HepG2 (cell line): ENCODE data around the gene TRIM15. TPM values are rescaled to one million over a fixed set of nuclear protein-coding genes. Genes with fewer than 3 reads are reported as not detected.

ENCODE experiments used
- ADNP ChIP-seq: sonication (generic); formaldehyde crosslinking; IDR thresholded peaks from 2 replicates; pipeline ENCODE4 v1.4.0; 2020; ENCODE audit warnings: missing genetic modification reagents
- KDM5A ChIP-seq: fragments of 200-600 bp; sonication (generic); IDR thresholded peaks from 2 replicates; pipeline ENCODE4 v1.7.0; 2018; ENCODE audit warnings: antibody characterized with exemption, mild to moderate bottlenecking, low read length, borderline replicate concordance
- NFE2L2 ChIP-seq: fragments of 150-350 bp; IDR thresholded peaks from 2 replicates; pipeline ENCODE4 v1.6.1; 2014; ENCODE audit warnings: low read length
- NFYC ChIP-seq: IDR thresholded peaks from 2 replicates; pipeline ENCODE4 v1.6.1; 2016; ENCODE audit warnings: missing genetic modification reagents, missing compliant biosample characterization
- REPIN1 ChIP-seq: sonication (generic); formaldehyde crosslinking; IDR thresholded peaks from 2 replicates; pipeline ENCODE4 v1.8.0; 2022; ENCODE audit warnings: missing genetic modification reagents, low read depth, mild to moderate bottlenecking, borderline replicate concordance
- RNF2 ChIP-seq: fragments of 450-650 bp; conservative IDR thresholded peaks from 2 replicates; pipeline ENCODE4 v1.6.1; 2016; ENCODE audit warnings: low read depth
- ZNF20 ChIP-seq: sonication (generic); formaldehyde crosslinking; IDR thresholded peaks from 2 replicates; pipeline ENCODE4 v1.4.0; 2020; ENCODE audit warnings: mild to moderate bottlenecking, moderate library complexity, missing genetic modification reagents
- ZNF207 ChIP-seq: fragments of 450-650 bp; IDR thresholded peaks from 2 replicates; pipeline ENCODE4 v1.6.1; 2016; ENCODE audit warnings: antibody characterized with exemption, borderline replicate concordance
- ZNF30 ChIP-seq: sonication (generic); formaldehyde crosslinking; IDR thresholded peaks from 2 replicates; pipeline ENCODE4 v1.5.0; 2020; ENCODE audit warnings: mild to moderate bottlenecking, missing genetic modification reagents
- polyA plus RNA-seq, 8 experiments: library from polyadenylated mRNA; depleted of rRNA in 3 of 8; stranded (reverse) in 7 of 8; unstranded in 1 of 8; fragments of >200 nt; fragmentation: Illumina TruSeq in 4 of 8; extraction: Trizol in 4 of 8; gene quantifications; 2 replicates each; pipeline versions ENCODE4 v1.2.1 to v1.2.3, GENCODE V29; 2011 to 2016; ENCODE audit warnings: low read depth in 4 of 8, missing spikeins in 1 of 8, mixed read lengths in 1 of 8; ENCODE audit not compliant: insufficient read depth in 1 of 8
- total RNA-seq, 5 experiments: library from RNA; depleted of rRNA; stranded (reverse); fragments of >200 nt; fragmentation: Illumina TruSeq; extraction: Trizol; gene quantifications; 2 replicates each; pipeline ENCODE4 v1.2.3, GENCODE V29; 2016; ENCODE audit warnings: low read depth in 1 of 5
- TF ChIP-seq, protein P1 (sequence below): sonication (generic); formaldehyde crosslinking; IDR thresholded peaks from 2 replicates; pipeline ENCODE4 v1.4.0; 2020; ENCODE audit warnings: mild to moderate bottlenecking, missing genetic modification reagents
- TF ChIP-seq, protein P2 (sequence below): fragments of 450-650 bp; IDR thresholded peaks from 2 replicates; pipeline ENCODE4 v1.6.1; 2017
- TF ChIP-seq, protein P3 (sequence below): sonication (generic); formaldehyde crosslinking; IDR thresholded peaks from 2 replicates; pipeline ENCODE4 v1.4.0; 2020; ENCODE audit warnings: mild to moderate bottlenecking, missing genetic modification reagents
- TF ChIP-seq, protein P4 (sequence below): sonication (generic); formaldehyde crosslinking; IDR thresholded peaks from 2 replicates; pipeline ENCODE4 v1.4.0; 2020; ENCODE audit warnings: mild to moderate bottlenecking, missing genetic modification reagents

Gene TRIM15
- total and polyA plus RNA-seq, 2 of the 13 experiments (the other 11 are each of a cell fraction or from before 2014, with no cell fraction given) = 35.1 to 38.2 TPM

DNA sequence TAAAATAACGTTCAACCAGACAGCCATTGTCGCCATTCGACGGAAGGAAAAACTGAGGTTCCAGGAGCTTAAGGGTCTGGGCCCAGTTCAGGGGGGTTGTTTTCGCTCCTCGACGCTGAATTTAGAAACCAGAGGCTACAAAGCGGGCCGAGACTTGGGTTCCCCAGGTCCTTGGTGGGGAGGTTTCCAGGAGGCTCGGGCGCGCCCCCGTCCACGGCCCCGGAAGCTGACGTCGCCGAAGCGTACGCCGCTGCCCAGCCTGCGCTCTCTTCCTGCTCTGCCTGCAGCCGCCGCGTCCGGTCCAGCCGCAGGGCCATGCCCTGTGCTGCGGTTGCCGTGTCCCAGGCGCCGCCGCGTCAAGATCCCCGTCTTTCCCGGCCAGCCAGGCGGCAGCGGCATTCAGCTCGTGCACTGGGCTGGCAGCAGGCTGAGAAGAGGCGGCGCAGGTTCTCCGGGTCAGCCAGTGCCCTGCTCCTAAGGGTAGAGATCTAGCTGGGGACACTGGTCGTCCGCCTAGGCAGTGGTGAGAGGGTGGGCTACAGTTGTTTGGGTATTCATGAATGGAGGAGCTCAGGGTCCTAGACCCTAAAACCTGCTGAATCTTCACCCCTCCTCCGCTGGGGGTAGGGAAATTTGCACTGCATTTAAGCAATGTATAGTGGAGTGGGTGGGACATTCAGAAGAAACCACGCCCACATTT, 50.8 kb downstream of the TRIM15 start (continued):
- TF ChIP-seq, protein P1, sequence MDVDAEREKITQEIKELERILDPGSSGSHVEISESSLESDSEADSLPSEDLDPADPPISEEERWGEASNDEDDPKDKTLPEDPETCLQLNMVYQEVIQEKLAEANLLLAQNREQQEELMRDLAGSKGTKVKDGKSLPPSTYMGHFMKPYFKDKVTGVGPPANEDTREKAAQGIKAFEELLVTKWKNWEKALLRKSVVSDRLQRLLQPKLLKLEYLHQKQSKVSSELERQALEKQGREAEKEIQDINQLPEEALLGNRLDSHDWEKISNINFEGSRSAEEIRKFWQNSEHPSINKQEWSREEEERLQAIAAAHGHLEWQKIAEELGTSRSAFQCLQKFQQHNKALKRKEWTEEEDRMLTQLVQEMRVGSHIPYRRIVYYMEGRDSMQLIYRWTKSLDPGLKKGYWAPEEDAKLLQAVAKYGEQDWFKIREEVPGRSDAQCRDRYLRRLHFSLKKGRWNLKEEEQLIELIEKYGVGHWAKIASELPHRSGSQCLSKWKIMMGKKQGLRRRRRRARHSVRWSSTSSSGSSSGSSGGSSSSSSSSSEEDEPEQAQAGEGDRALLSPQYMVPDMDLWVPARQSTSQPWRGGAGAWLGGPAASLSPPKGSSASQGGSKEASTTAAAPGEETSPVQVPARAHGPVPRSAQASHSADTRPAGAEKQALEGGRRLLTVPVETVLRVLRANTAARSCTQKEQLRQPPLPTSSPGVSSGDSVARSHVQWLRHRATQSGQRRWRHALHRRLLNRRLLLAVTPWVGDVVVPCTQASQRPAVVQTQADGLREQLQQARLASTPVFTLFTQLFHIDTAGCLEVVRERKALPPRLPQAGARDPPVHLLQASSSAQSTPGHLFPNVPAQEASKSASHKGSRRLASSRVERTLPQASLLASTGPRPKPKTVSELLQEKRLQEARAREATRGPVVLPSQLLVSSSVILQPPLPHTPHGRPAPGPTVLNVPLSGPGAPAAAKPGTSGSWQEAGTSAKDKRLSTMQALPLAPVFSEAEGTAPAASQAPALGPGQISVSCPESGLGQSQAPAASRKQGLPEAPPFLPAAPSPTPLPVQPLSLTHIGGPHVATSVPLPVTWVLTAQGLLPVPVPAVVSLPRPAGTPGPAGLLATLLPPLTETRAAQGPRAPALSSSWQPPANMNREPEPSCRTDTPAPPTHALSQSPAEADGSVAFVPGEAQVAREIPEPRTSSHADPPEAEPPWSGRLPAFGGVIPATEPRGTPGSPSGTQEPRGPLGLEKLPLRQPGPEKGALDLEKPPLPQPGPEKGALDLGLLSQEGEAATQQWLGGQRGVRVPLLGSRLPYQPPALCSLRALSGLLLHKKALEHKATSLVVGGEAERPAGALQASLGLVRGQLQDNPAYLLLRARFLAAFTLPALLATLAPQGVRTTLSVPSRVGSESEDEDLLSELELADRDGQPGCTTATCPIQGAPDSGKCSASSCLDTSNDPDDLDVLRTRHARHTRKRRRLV (CRISPR knock-in tag) = peak; percentile 89; the same call in 1 of the 2 replicates
- TF ChIP-seq, protein P2, sequence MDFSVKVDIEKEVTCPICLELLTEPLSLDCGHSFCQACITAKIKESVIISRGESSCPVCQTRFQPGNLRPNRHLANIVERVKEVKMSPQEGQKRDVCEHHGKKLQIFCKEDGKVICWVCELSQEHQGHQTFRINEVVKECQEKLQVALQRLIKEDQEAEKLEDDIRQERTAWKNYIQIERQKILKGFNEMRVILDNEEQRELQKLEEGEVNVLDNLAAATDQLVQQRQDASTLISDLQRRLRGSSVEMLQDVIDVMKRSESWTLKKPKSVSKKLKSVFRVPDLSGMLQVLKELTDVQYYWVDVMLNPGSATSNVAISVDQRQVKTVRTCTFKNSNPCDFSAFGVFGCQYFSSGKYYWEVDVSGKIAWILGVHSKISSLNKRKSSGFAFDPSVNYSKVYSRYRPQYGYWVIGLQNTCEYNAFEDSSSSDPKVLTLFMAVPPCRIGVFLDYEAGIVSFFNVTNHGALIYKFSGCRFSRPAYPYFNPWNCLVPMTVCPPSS = no peak
- TF ChIP-seq REPIN1 (no peak), ADNP (CRISPR knock-in tag) (peak; percentile 16; the same call in 1 of the 2 replicates), ZNF207 (no peak), NFYC (CRISPR knock-in tag) (0 out of 2 replicates have a peak, but pooled peaks have one; percentile 42), ZNF20 (CRISPR knock-in tag) (peak; percentile 60; the same call in 1 of the 2 replicates), ZNF30 (CRISPR knock-in tag) (no peak), RNF2 (0 out of 2 replicates have a peak, but pooled peaks have one; percentile 5), NFE2L2 (no peak), KDM5A (no peak)
- TF ChIP-seq, protein P3, sequence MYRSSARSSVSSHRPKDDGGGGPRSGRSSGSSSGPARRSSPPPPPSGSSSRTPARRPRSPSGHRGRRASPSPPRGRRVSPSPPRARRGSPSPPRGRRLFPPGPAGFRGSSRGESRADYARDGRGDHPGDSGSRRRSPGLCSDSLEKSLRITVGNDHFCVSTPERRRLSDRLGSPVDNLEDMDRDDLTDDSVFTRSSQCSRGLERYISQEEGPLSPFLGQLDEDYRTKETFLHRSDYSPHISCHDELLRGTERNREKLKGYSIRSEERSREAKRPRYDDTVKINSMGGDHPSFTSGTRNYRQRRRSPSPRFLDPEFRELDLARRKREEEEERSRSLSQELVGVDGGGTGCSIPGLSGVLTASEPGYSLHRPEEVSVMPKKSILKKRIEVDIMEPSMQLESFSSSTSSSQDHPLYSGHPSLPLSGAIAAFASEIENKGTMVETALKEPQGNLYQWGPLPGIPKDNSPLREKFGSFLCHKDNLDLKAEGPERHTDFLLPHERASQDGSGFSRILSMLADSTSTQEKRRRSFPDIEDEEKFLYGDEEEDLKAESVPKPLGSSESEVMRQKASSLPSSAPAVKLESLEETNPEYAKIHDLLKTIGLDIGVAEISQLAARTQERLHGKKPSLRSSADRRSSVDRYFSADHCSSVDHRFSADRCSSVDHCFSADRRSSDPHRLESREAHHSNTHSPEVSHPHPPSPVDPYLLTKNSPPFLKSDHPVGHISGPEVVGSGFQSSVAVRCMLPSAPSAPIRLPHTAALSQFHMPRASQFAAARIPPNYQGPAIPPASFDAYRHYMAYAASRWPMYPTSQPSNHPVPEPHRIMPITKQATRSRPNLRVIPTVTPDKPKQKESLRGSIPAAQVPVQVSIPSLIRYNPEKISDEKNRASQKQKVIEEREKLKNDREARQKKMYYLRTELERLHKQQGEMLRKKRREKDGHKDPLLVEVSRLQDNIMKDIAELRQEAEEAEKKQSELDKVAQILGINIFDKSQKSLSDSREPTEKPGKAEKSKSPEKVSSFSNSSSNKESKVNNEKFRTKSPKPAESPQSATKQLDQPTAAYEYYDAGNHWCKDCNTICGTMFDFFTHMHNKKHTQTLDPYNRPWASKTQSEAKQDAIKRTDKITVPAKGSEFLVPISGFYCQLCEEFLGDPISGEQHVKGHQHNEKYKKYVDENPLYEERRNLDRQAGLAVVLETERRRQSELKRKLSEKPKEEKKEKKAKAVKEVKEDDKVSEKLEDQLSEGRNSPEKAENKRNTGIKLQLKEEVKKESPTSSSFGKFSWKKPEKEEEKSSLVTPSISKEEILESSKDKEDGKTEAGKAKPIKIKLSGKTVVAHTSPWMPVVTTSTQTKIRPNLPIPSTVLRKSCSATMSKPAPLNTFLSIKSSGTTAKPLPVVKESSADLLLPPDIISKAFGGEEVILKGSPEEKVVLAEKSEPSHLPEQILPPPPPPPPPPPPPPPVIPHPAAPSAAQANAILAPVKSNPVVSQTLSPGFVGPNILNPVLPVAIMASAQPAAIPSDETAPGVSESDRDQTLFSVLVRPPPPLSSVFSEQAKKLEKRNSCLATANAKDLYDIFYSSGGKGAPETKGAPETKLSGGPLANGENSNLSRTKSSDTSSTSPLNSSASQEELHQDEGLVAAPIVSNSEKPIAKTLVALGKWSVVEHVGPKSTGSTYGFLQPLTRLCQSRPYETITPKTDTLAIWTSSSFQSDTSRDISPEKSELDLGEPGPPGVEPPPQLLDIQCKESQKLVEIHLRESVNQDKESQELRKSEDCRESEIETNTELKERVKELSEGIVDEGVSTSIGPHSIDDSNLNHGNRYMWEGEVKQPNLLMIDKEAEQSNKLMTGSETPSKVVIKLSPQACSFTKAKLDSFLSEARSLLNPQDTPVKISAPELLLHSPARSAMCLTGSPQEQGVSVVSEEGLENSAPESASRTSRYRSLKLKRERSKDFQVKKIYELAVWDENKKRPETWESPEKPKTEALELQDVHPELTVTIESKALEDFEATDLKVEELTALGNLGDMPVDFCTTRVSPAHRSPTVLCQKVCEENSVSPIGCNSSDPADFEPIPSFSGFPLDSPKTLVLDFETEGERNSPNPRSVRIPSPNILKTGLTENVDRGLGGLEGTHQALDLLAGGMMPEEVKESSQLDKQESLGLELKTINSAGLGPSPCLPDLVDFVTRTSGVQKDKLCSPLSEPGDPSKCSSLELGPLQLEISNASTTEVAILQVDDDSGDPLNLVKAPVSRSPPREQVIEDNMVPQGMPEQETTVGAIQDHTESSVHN (CRISPR knock-in tag) = peak; percentile 75; the same call in 1 of the 2 replicates
- TF ChIP-seq, protein P4, sequence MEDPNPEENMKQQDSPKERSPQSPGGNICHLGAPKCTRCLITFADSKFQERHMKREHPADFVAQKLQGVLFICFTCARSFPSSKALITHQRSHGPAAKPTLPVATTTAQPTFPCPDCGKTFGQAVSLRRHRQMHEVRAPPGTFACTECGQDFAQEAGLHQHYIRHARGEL (CRISPR knock-in tag) = peak; percentile 56; the same call in 1 of the 2 replicates
